Measurements from ENCODE around the gene HCN3. TPM values are rescaled to one million over a fixed set of nuclear protein-coding genes. Genes with fewer than 3 reads are reported as not detected.

The HCN3 gene
- total and polyA plus RNA-seq, 9 donors = 0.69 to 7.1 (median 2.9) TPM

DNA sequence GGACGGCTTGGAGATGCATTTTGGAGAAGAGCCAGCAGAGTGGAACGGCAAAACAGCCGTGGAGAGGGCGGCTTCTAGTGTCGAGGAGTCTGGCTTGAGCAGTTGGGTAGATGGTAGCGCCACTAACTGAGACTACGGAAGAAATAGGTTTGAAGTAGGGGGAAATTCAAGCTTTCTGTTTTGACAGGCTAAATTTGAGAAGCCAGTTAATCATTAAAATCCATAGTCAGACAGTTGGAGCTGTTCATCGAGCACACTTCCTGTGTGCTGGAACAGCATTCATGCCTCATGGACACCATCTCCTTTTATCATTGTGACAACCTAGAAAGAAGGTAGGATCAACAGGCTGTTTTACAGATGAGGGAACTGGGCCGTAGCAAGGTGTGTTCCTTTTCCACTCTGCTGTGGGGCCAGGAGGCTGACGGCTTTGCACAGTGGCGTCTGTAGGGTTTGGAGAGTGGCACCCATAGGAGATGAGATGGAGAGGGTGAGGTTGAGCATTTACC is 27.3 kb downstream of the HCN3 start:
- Histone ChIP-seq H3K4me1 (ENCODE audit: insufficient read depth) (peaks cover 4% of the 10 kb centered on the region), H3K4me3 (no peak overlapping the region), H3K36me3 (no peaks in the 10 kb centered on the region), H3K27me3 (no peaks in the 10 kb centered on the region), H3K27ac (no peak overlapping the region), H3K9me3 (no peaks in the 10 kb centered on the region)
- intact Hi-C loops (cut with DNase I) = no loop called here
- DNase-seq = no peak
- TF ChIP-seq POLR2A (IDR thresholded peaks at IDR 0.05) = no peak
- TF ChIP-seq, protein P1, sequence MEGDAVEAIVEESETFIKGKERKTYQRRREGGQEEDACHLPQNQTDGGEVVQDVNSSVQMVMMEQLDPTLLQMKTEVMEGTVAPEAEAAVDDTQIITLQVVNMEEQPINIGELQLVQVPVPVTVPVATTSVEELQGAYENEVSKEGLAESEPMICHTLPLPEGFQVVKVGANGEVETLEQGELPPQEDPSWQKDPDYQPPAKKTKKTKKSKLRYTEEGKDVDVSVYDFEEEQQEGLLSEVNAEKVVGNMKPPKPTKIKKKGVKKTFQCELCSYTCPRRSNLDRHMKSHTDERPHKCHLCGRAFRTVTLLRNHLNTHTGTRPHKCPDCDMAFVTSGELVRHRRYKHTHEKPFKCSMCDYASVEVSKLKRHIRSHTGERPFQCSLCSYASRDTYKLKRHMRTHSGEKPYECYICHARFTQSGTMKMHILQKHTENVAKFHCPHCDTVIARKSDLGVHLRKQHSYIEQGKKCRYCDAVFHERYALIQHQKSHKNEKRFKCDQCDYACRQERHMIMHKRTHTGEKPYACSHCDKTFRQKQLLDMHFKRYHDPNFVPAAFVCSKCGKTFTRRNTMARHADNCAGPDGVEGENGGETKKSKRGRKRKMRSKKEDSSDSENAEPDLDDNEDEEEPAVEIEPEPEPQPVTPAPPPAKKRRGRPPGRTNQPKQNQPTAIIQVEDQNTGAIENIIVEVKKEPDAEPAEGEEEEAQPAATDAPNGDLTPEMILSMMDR (IDR thresholded peaks at IDR 0.05) = no peak
- 70 to 78% (median 78%) methylated on average over 11 of the region's 11 CpGs for WGBS, 3 donors

DNA sequence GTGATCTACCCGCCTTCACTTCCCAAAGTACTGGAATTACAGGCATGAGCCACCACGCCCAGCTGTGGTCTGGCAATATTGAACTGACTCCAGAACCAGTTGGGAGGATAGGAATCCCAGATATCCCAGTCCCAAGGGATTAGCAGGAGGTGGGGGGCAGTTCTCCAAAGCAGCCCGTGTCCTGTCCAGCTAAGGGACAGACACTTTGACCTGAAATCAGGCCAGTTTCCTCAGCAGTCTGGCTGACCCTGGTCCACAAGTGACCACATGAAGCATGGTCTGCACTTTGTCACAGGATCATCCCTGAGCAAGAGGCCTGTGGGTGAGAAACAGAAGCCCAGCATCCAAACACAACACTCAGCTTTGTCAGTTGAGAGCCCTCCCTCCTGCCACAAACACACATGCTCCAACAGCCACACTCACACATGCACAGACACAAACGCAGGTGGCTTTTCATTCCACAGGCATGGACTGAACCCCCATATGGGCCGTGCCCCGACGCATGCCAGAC is 28.7 kb downstream of the HCN3 start:
- no peaks in the 10 kb centered on the region for H3K36me3 ChIP-seq
- WGBS, 3 donors = 50 to 67% (median 59%) methylated on average over 7 of the region's 7 CpGs
- H3K27me3 ChIP-seq = no peaks in the 10 kb centered on the region
- no peak overlapping the region for H3K27ac ChIP-seq
- TF ChIP-seq POLR2A (IDR thresholded peaks at IDR 0.05) (no peak), EP300 (IDR thresholded peaks at IDR 0.05) (no peak)
- TF ChIP-seq, protein P1 (IDR thresholded peaks at IDR 0.05) = no peak
- peaks cover 5% of the 10 kb centered on the region for H3K4me1 ChIP-seq (ENCODE audit: insufficient read depth)
- no peaks in the 10 kb centered on the region for H3K9me3 ChIP-seq
- H3K4me3 ChIP-seq = no peak overlapping the region
- intact Hi-C loops (cut with DNase I) = no loop called here
- DNase-seq = no peak

- no peak overlapping the region for H3K4me3 ChIP-seq
- H3K27ac ChIP-seq = no peak overlapping the region
- H3K4me1 ChIP-seq (ENCODE audit: insufficient read depth) = peaks cover 5% of the 10 kb centered on the region
- no peaks in the 10 kb centered on the region for H3K27me3 ChIP-seq
- intact Hi-C loops (cut with DNase I) = no loop called here
- no peaks in the 10 kb centered on the region for H3K36me3 ChIP-seq
- H3K9me3 ChIP-seq = no peaks in the 10 kb centered on the region
- WGBS, 3 donors = 35 to 46% (median 44%) methylated on average over 6 of the region's 6 CpGs
- no peak for DNase-seq
- TF ChIP-seq, protein P1 (IDR thresholded peaks at IDR 0.05) = no peak
- TF ChIP-seq POLR2A (IDR thresholded peaks at IDR 0.05) = no peak
- no peak for TF ChIP-seq EP300 (IDR thresholded peaks at IDR 0.05)
These were observed 30.0 kb downstream of the HCN3 start for GRCh38 chr1:155307247-155307740.

DNA sequence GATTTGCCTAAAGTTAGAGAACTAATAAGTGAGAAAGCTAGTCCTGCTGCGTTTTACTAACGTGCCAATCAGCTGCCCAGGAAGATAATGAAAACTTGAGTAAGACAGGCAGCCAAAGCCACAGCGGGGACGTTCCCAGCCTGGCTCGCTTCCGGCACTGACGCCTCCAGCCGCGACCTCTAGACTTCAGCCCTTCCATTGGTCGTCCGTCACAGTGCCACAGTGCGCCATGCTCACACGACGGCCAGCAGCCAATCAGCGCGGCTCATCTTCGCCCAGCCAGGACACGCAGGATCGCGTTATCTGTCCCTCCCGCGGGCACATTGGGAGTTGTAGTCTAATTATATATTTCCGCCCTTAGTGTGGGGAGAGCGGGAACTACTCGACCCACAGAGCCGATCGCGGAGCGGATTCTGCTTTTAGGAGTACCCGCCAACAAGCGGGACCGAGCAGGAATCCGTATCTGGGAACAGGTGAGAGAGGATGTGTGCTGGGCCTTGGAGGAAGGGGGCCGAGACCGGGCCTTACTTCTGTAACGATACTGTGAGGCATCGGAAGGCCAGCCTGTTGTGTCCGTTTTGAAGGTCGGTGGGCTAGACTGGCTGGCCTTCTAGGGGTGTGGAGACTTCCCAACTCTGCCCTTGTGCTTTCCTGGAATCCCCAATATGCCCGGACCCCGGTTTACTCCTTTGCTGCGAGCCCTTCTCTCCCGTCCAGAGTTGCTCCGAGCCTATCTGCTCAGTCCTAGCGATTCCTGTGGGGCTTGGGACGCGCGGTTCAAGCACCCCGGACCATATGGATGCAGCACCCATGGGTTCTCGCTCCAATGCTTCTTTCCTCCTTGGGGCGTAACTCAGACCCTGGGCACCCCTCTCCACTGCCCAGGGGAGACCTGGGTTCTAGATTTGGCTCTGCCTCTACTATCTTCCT is 31.5 kb downstream of the HCN3 start, which contains the start of gene FDPS:
TSS of gene FDPS (plus strand) at position 374 of the 930 bp plus-strand sequence. CDS start 924 bp downstream, outside the sequence.
- TF ChIP-seq, protein P1 (IDR thresholded peaks at IDR 0.05) = peak in 2 of 3 donors; percentile 47 to 68
- TF ChIP-seq EP300 (IDR thresholded peaks at IDR 0.05) = peak; percentile 36
- peak; percentile 48 for TF ChIP-seq POLR2A (IDR thresholded peaks at IDR 0.05)
- no peaks in the 10 kb centered on the region for H3K27me3 ChIP-seq
- H3K9me3 ChIP-seq = no peaks in the 10 kb centered on the region
- H3K36me3 ChIP-seq = no peaks in the 10 kb centered on the region
- H3K4me3 ChIP-seq = peak within 1 kb of the TSS; percentile 80
- intact Hi-C loops (cut with DNase I) = no loop called here
- peak; percentile 97 to 98 (median 98) for DNase-seq
- peak within 1 kb of the TSS; percentile 54 to 84 for H3K27ac ChIP-seq
- 0 to 1% (median 1%) methylated on average over 47 to 51 of the region's 51 CpGs for WGBS, 3 donors
- H3K4me1 ChIP-seq (ENCODE audit: insufficient read depth) = peaks cover 5% of the 10 kb centered on the region
